Measurements from ENCODE around the gene WHRN. TPM values are rescaled to one million over a fixed set of nuclear protein-coding genes. Genes with fewer than 3 reads are reported as not detected.

The WHRN gene
- total and polyA plus RNA-seq, 2 experiments from 2014 or later: 8.3 to 8.9 TPM

DNA sequence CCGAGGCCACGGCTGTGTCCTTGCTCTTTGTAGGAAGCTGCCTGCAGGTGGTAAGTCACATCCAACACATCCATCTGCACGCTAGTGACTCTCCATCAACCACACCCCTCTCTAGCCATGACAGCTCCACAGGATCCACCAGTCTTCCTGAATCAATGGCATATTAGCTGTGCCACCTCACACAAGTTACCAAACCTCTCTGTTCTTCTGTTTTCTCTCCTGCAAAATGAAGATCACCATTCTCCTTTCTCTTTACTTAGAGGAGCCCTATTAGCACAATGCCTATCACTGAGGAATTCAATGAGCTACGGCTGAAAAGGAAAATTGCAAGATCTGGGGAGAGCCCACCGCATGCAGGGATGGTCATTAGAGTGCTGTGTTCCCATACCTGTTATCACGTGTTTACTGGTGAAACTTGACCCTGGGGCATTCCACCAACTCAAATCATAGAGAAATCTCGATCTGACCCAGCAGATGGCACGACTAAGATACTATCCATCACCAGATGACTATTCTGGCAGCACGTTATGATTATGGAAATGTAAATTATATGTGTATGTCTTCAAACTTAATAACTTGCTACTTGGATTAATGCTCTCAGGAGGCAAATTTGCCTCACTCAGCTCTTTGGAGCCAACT, 20.9 kb downstream of the WHRN start (continued):
- no peak for TF ChIP-seq CREB1 (CRISPR knock-in tag; IDR thresholded peaks at IDR 0.05; ENCODE audit: low read depth)
- TF ChIP-seq EZH2 (IDR thresholded peaks at IDR 0.05; ENCODE audit: low read depth, unreplicated experiment): no peak

DNA sequence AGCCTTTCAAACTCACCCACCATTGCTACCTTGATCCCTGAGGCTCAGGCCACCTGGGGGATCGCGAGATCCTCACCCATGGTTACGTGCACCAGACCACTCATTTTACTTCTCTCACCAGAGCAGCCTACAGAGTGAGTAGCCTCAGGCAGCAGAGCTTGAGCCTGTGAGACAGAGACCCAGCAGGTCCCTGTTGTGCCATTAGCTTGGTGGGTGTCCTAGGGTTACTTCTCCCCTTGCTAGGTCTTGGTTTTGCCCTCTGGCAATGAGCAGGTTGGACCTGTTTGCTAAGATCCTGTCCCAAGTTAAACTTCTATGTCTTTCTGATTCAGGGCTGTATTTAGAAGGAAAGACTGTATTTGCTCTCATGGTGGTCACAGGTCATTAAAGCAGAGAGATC, 21.8 kb downstream of the WHRN start:
- H3K27ac Mint-ChIP-seq: no peak overlapping the region
- H3K36me3 Mint-ChIP-seq (ENCODE audit: low read depth): no peaks in the 10 kb centered on the region
- Histone ChIP-seq H3K36me3 (ENCODE audit: insufficient read depth) (no peaks in the 10 kb centered on the region), H4K20me1 (replicated peaks; ENCODE audit: insufficient read depth) (no peaks in the 10 kb centered on the region), H2AFZ (no peak overlapping the region), H3K4me3 (no peak overlapping the region), H3F3A (replicated peaks; ENCODE audit: low read depth) (no peaks in the 10 kb centered on the region), H3K79me2 (replicated peaks; ENCODE audit: insufficient read depth) (no peaks in the 10 kb centered on the region), H3K9me2 (ENCODE audit: insufficient read depth) (no peaks in the 10 kb centered on the region), H3K4me2 (no peak overlapping the region), H3K27ac (ENCODE audit: low read depth) (no peak overlapping the region), H3K4me1 (ENCODE audit: insufficient read depth) (no peaks in the 10 kb centered on the region), H3K27me3 (ENCODE audit: insufficient read depth) (no peaks in the 10 kb centered on the region)
- no peak for DNase-seq (ENCODE audit: low spot score)
- TF ChIP-seq CREB1 (CRISPR knock-in tag; IDR thresholded peaks at IDR 0.05; ENCODE audit: low read depth) (no peak), JUNB (IDR thresholded peaks at IDR 0.05; ENCODE audit: unreplicated experiment) (no peak), STAT1 (IDR thresholded peaks at IDR 0.05; ENCODE audit: unreplicated experiment) (no peak), EZH2 (IDR thresholded peaks at IDR 0.05; ENCODE audit: low read depth, unreplicated experiment) (no peak), NANOG (IDR thresholded peaks at IDR 0.05; ENCODE audit: borderline replicate concordance) (no peak), ZNF331 (CRISPR knock-in tag; IDR thresholded peaks at IDR 0.05; ENCODE audit: low read depth) (no peak), POLR2AphosphoS5 (IDR thresholded peaks at IDR 0.05; ENCODE audit: low read depth) (no peak), ZNF114 (CRISPR knock-in tag; IDR thresholded peaks at IDR 0.05) (no peak)
- TF ChIP-seq, protein P1, sequence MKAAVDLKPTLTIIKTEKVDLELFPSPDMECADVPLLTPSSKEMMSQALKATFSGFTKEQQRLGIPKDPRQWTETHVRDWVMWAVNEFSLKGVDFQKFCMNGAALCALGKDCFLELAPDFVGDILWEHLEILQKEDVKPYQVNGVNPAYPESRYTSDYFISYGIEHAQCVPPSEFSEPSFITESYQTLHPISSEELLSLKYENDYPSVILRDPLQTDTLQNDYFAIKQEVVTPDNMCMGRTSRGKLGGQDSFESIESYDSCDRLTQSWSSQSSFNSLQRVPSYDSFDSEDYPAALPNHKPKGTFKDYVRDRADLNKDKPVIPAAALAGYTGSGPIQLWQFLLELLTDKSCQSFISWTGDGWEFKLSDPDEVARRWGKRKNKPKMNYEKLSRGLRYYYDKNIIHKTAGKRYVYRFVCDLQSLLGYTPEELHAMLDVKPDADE (IDR thresholded peaks at IDR 0.05): no peak
- TF ChIP-seq, protein P2, sequence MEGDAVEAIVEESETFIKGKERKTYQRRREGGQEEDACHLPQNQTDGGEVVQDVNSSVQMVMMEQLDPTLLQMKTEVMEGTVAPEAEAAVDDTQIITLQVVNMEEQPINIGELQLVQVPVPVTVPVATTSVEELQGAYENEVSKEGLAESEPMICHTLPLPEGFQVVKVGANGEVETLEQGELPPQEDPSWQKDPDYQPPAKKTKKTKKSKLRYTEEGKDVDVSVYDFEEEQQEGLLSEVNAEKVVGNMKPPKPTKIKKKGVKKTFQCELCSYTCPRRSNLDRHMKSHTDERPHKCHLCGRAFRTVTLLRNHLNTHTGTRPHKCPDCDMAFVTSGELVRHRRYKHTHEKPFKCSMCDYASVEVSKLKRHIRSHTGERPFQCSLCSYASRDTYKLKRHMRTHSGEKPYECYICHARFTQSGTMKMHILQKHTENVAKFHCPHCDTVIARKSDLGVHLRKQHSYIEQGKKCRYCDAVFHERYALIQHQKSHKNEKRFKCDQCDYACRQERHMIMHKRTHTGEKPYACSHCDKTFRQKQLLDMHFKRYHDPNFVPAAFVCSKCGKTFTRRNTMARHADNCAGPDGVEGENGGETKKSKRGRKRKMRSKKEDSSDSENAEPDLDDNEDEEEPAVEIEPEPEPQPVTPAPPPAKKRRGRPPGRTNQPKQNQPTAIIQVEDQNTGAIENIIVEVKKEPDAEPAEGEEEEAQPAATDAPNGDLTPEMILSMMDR (conservative IDR thresholded peaks at IDR 0.05; ENCODE audit: low read depth in 2 of 2): no peak
- TF ChIP-seq, protein P3, sequence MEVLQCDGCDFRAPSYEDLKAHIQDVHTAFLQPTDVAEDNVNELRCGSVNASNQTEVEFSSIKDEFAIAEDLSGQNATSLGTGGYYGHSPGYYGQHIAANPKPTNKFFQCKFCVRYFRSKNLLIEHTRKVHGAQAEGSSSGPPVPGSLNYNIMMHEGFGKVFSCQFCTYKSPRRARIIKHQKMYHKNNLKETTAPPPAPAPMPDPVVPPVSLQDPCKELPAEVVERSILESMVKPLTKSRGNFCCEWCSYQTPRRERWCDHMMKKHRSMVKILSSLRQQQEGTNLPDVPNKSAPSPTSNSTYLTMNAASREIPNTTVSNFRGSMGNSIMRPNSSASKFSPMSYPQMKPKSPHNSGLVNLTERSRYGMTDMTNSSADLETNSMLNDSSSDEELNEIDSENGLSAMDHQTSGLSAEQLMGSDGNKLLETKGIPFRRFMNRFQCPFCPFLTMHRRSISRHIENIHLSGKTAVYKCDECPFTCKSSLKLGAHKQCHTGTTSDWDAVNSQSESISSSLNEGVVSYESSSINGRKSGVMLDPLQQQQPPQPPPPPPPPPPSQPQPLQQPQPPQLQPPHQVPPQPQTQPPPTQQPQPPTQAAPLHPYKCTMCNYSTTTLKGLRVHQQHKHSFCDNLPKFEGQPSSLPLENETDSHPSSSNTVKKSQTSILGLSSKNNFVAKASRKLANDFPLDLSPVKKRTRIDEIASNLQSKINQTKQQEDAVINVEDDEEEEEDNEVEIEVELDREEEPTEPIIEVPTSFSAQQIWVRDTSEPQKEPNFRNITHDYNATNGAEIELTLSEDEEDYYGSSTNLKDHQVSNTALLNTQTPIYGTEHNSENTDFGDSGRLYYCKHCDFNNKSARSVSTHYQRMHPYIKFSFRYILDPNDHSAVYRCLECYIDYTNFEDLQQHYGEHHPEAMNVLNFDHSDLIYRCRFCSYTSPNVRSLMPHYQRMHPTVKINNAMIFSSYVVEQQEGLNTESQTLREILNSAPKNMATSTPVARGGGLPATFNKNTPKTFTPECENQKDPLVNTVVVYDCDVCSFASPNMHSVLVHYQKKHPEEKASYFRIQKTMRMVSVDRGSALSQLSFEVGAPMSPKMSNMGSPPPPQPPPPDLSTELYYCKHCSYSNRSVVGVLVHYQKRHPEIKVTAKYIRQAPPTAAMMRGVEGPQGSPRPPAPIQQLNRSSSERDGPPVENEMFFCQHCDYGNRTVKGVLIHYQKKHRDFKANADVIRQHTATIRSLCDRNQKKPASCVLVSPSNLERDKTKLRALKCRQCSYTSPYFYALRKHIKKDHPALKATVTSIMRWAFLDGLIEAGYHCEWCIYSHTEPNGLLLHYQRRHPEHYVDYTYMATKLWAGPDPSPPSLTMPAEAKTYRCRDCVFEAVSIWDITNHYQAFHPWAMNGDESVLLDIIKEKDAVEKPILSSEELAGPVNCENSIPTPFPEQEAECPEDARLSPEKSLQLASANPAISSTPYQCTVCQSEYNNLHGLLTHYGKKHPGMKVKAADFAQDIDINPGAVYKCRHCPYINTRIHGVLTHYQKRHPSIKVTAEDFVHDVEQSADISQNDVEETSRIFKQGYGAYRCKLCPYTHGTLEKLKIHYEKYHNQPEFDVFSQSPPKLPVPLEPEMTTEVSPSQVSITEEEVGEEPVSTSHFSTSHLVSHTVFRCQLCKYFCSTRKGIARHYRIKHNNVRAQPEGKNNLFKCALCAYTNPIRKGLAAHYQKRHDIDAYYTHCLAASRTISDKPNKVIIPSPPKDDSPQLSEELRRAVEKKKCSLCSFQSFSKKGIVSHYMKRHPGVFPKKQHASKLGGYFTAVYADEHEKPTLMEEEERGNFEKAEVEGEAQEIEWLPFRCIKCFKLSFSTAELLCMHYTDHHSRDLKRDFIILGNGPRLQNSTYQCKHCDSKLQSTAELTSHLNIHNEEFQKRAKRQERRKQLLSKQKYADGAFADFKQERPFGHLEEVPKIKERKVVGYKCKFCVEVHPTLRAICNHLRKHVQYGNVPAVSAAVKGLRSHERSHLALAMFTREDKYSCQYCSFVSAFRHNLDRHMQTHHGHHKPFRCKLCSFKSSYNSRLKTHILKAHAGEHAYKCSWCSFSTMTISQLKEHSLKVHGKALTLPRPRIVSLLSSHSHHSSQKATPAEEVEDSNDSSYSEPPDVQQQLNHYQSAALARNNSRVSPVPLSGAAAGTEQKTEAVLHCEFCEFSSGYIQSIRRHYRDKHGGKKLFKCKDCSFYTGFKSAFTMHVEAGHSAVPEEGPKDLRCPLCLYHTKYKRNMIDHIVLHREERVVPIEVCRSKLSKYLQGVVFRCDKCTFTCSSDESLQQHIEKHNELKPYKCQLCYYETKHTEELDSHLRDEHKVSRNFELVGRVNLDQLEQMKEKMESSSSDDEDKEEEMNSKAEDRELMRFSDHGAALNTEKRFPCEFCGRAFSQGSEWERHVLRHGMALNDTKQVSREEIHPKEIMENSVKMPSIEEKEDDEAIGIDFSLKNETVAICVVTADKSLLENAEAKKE (CRISPR knock-in tag; IDR thresholded peaks at IDR 0.05): no peak
- H3K27me3 Mint-ChIP-seq (ENCODE audit: insufficient read depth, low read depth, poor library complexity): peaks cover 3% of the 10 kb centered on the region
- no peak overlapping the region for H3K4me3 Mint-ChIP-seq
- ATAC-seq: no peak
- peaks cover 11% of the 10 kb centered on the region; the same call in 2 of the 3 replicates for H3K4me1 Mint-ChIP-seq
- H3K9me3 Mint-ChIP-seq: no peaks in the 10 kb centered on the region

Data from GM23338 (cell line).